HUES64 (cell line): Measurements from ENCODE around the gene TRAPPC2L.
"Not testable (repeated sequence)": the region's sequence is repeated elsewhere in the genome, so short reads cannot be mapped to it uniquely, and the experiment has no call there.

ENCODE experiments used
- H3K27ac ChIP-seq: 2 replicates; pipeline ENCODE4 v1.7.0; 2013; ENCODE audit warnings: low read depth, low read length, inconsistent platforms
- H3K27me3 ChIP-seq: 2 replicates; pipeline ENCODE4 v1.6.1; 2013; ENCODE audit warnings: mild to moderate bottlenecking, low read length; ENCODE audit not compliant: insufficient read depth
- H3K36me3 ChIP-seq: 2 replicates; pipeline ENCODE4 v1.6.1; 2013; ENCODE audit warnings: mild to moderate bottlenecking, low read length; ENCODE audit not compliant: insufficient read depth
- H3K4me1 ChIP-seq: 2 replicates; pipeline ENCODE4 v1.6.1; 2013; ENCODE audit warnings: mild to moderate bottlenecking, low read length, moderate library complexity; ENCODE audit not compliant: insufficient read depth
- H3K4me3 ChIP-seq: 2 replicates; pipeline ENCODE4 v1.5.1; 2013; ENCODE audit warnings: mild to moderate bottlenecking, low read length, moderate library complexity
- H3K9ac ChIP-seq: 2 replicates; pipeline ENCODE4 v1.6.1; 2013; ENCODE audit warnings: mild to moderate bottlenecking, low read depth, low read length
- H3K9me3 ChIP-seq: 2 replicates; pipeline ENCODE4 v1.6.1; 2013; ENCODE audit warnings: low read depth, low read length; ENCODE audit not compliant: insufficient read depth
- WGBS: fragments of 150-250, 120-280 bp; methylation state at CpG from one replicate; pipeline ENCODE4 v1.1.7; 2013; ENCODE audit warnings: missing lambda C conversion rate; 5-methylcytosine and 5-hydroxymethylcytosine counted together

TRAPPC2L gene

GRCh38 chr16:88889702-88890352 lies 32.9 kb downstream of the TRAPPC2L start:
- WGBS = 91% methylated on average over 48 of the region's 48 CpGs
- H3K4me1 ChIP-seq, H3K27me3 ChIP-seq, H3K4me3 ChIP-seq, H3K36me3 ChIP-seq, H3K27ac ChIP-seq, H3K9ac ChIP-seq, H3K9me3 ChIP-seq: not testable (repeated sequence)

DNA sequence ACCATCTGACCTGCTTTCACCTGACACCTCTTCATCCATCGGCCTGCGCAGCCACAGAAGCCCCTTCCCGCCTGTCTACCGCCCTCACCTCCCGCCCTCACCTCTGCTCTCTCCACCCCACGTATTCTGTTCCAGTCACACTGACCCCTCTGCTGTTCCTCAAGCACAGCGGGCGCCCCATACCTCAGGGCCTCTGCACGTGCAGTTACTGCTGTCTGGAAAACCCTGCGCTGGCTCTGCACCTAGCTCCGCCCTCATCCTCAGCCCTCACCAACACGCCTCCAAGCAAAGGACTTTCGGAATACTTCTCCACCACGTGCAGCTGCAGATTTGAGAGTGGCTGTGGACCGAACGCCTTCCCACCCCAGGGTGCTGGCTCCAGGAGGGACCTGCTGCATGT lies 34.2 kb downstream of the TRAPPC2L start:
- Histone ChIP-seq H3K27ac (no peak overlapping the region), H3K27me3 (no peaks in the 10 kb centered on the region), H3K9ac (no peak overlapping the region), H3K4me3 (no peak overlapping the region), H3K4me1 (no peaks in the 10 kb centered on the region), H3K36me3 (no peaks in the 10 kb centered on the region), H3K9me3 (no peaks in the 10 kb centered on the region)
- 81% methylated on average over 16 of the region's 16 CpGs for WGBS

GRCh38 chr16:88892065-88892464 lies 35.1 kb downstream of the TRAPPC2L start:
- H3K9me3 ChIP-seq = no peaks in the 10 kb centered on the region
- H3K27me3 ChIP-seq = no peaks in the 10 kb centered on the region
- H3K9ac ChIP-seq = no peak overlapping the region
- no peaks in the 10 kb centered on the region for H3K4me1 ChIP-seq
- H3K36me3 ChIP-seq = no peaks in the 10 kb centered on the region
- WGBS = 91% methylated on average over 20 of the region's 20 CpGs
- no peak overlapping the region for H3K27ac ChIP-seq
- no peak overlapping the region for H3K4me3 ChIP-seq

- Histone ChIP-seq H3K9ac (no peak overlapping the region), H3K4me3 (no peak overlapping the region), H3K27me3 (no peaks in the 10 kb centered on the region), H3K36me3 (no peaks in the 10 kb centered on the region), H3K4me1 (no peaks in the 10 kb centered on the region), H3K9me3 (no peaks in the 10 kb centered on the region), H3K27ac (no peak overlapping the region)
- 88% methylated on average over 19 of the region's 19 CpGs for WGBS
These were observed 36.4 kb downstream of the TRAPPC2L start for GRCh38 chr16:88893127-88893968.

- not testable (repeated sequence) for H3K4me3 ChIP-seq, H3K36me3 ChIP-seq, H3K9me3 ChIP-seq, H3K27me3 ChIP-seq, H3K9ac ChIP-seq, H3K4me1 ChIP-seq, H3K27ac ChIP-seq
- 98% methylated on average over 4 of the region's 6 CpGs for WGBS
These were observed 37.3 kb downstream of the TRAPPC2L start for GRCh38 chr16:88894266-88894665.

GRCh38 chr16:88894681-88895300 lies 37.9 kb downstream of the TRAPPC2L start:
- Histone ChIP-seq H3K36me3 (no peaks in the 10 kb centered on the region), H3K9ac (no peak overlapping the region), H3K9me3 (no peaks in the 10 kb centered on the region), H3K27ac (no peak overlapping the region), H3K27me3 (no peaks in the 10 kb centered on the region), H3K4me3 (no peak overlapping the region), H3K4me1 (no peaks in the 10 kb centered on the region)
- WGBS = 92% methylated on average over 21 of the region's 21 CpGs

- Histone ChIP-seq H3K36me3 (no peaks in the 10 kb centered on the region), H3K27ac (no peak overlapping the region), H3K4me1 (no peaks in the 10 kb centered on the region), H3K27me3 (no peaks in the 10 kb centered on the region), H3K9ac (no peak overlapping the region), H3K4me3 (no peak overlapping the region), H3K9me3 (no peaks in the 10 kb centered on the region)
- WGBS = 92% methylated on average over 22 of the region's 22 CpGs
These were observed 38.4 kb downstream of the TRAPPC2L start for GRCh38 chr16:88895335-88895734.

- no peaks in the 10 kb centered on the region for H3K4me1 ChIP-seq
- WGBS = 93% methylated on average over 57 of the region's 57 CpGs
- H3K27ac ChIP-seq = no peak overlapping the region
- no peak overlapping the region for H3K4me3 ChIP-seq
- no peaks in the 10 kb centered on the region for H3K27me3 ChIP-seq
- H3K36me3 ChIP-seq = no peaks in the 10 kb centered on the region
- no peaks in the 10 kb centered on the region for H3K9me3 ChIP-seq
- no peak overlapping the region for H3K9ac ChIP-seq
These were observed 39.5 kb downstream of the TRAPPC2L start for GRCh38 chr16:88896238-88897070.

DNA sequence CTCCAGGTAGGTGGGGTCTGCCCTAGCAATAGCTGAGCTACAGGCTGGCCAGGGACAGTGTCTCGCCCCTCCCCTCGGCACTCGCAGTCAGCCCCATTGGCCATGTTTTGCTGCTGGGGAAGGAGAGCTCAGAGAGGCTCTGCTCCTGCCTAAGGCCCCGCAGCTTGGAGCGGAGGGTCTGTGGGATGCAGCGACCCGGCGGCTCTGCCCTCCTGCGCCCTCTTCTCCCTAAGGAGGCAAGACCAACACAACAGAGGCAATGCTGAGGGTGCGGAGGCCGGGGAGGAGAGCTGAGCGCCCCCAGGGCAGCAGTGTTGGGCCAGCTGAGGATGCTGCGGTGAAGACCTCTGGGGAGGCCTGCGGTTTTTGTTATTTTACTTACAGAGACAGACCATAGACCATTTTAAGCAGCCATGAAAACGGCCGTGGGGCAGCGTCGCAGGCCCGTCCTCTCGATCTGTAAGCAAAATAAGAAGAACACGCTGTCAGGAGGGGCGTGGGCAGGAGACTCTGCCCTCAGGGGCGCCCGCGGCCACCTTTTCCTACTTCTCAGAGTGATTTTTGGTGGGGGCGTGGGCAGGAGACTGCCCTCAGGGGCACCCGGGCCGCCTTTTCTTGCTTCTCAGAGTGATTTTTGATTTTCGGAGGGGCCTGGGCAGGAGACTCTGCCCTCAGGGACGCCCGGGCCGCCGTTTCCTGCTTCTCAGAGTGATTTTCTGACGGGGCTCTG lies 40.9 kb downstream of the TRAPPC2L start:
- Histone ChIP-seq H3K4me3 (no peak overlapping the region), H3K27ac (no peak overlapping the region), H3K36me3 (no peaks in the 10 kb centered on the region), H3K9me3 (no peaks in the 10 kb centered on the region), H3K9ac (no peak overlapping the region), H3K27me3 (no peaks in the 10 kb centered on the region), H3K4me1 (no peaks in the 10 kb centered on the region)
- WGBS = 90% methylated on average over 34 of the region's 34 CpGs

DNA sequence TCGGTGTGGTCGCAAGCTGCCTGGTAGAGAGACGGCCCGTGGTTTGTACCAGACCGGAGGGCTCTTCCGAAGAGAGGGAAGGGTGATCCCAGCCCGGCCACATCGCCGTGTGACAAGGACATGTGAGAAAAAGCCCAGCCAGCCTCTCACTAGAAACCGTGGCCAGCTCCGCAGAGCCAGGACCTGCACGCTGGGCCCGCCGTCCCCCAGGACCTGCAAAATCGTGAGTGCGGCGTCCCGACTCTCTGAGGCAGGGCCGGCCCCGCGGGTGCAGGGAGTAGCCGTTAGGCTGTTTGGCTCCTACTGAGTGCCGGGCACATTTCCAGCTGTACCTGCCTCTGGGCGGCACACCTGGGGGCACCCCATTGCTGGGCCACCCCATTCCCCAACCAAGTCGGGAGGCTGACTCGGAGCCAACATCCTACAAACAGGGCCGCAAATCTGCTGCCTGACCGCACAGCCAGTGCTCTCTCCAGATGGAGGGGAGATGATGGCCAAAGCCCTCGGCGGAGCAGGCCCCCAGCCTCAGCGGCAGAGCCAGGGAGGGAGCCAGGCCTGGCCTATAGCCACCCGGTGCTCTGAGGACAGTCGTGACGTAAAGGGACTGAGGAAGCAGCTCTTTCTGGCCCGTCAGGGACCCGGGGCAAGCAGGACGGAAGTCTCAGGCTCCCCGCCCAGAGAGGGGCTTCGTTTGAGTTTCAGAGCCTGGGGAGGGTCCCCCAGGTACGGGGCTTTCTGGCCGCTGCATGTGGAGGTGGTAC lies 43.2 kb downstream of the TRAPPC2L start:
- no peaks in the 10 kb centered on the region for H3K27me3 ChIP-seq
- no peaks in the 10 kb centered on the region for H3K4me1 ChIP-seq
- H3K4me3 ChIP-seq = no peak overlapping the region
- H3K9me3 ChIP-seq = no peaks in the 10 kb centered on the region
- 91% methylated on average over 41 of the region's 41 CpGs for WGBS
- H3K9ac ChIP-seq = no peak overlapping the region
- H3K27ac ChIP-seq = no peak overlapping the region
- H3K36me3 ChIP-seq = no peaks in the 10 kb centered on the region
